Breast epithelium (tissue), 3 donors: Measurements from ENCODE around the gene JAGN1.

Source experiments
- CTCF ChIP-seq, 3 donors: fragments of 450-650 bp; IDR thresholded peaks; one replicate each; pipeline ENCODE4 v1.5.1; 2016 to 2017; ENCODE audit warnings: antibody characterized with exemption in 3 of 3, mild to moderate bottlenecking in 3 of 3, moderate library complexity in 3 of 3
- POLR2A ChIP-seq: fragments of 450-650 bp; IDR thresholded peaks from one replicate; pipeline ENCODE4 v1.6.1; 2016; ENCODE audit warnings: antibody characterized with exemption, mild to moderate bottlenecking, moderate library complexity

- no peak for TF ChIP-seq CTCF (IDR thresholded peaks at IDR 0.05)
- TF ChIP-seq POLR2A = no peak
Measured at GRCh38 chr3:9916346-9916733, 25.9 kb downstream of the JAGN1 start.
